CD14-positive monocyte (primary cell): ENCODE data around the gene LFNG. TPM values are rescaled to one million over a fixed set of nuclear protein-coding genes. Genes with fewer than 3 reads are reported as not detected.

ENCODE experiments used
- DNase-seq, 3 donors: peaks; one replicate each; pipeline ENCODE4 v3.0.0-alpha.2; 2011 to 2022
- H2AFZ ChIP-seq: 2 replicates; pipeline ENCODE4 v1.6.0; 2012; ENCODE audit warnings: mild to moderate bottlenecking, low read depth, low read length, inconsistent platforms; ENCODE audit not compliant: insufficient read depth, poor library complexity, severe bottlenecking
- H3K27ac ChIP-seq, 2 donors: 1 replicate in 1 of 2; 2 replicates in 1 of 2; pipeline ENCODE4 v1.5.1; 2012 to 2013; ENCODE audit warnings: low read length in 2 of 2, control low read depth in 1 of 2, inconsistent platforms in 1 of 2, low read depth in 1 of 2, mild to moderate bottlenecking in 1 of 2
- H3K27me3 ChIP-seq, 2 donors: one replicate each; pipeline versions ENCODE4 v1.6.0 to v1.6.1; 2011 to 2013; ENCODE audit warnings: low read length in 2 of 2; ENCODE audit not compliant: control insufficient read depth in 2 of 2, insufficient read depth in 2 of 2
- H3K36me3 ChIP-seq, 2 donors: replicated peaks in 1 of 2; 1 replicate in 1 of 2; 2 replicates in 1 of 2; pipeline versions ENCODE4 v1.5.1 to v1.6.1; 2012 to 2013; ENCODE audit warnings: low read length in 2 of 2, control low read depth in 1 of 2, inconsistent platforms in 1 of 2, mild to moderate bottlenecking in 1 of 2; ENCODE audit not compliant: insufficient read depth in 2 of 2, control insufficient read depth in 1 of 2
- H3K4me1 ChIP-seq, 2 donors: 1 replicate in 1 of 2; 2 replicates in 1 of 2; pipeline versions ENCODE4 v1.5.1 to v1.6.1; 2012 to 2013; ENCODE audit warnings: low read length in 2 of 2, control low read depth in 1 of 2, inconsistent platforms in 1 of 2, mild to moderate bottlenecking in 1 of 2, moderate library complexity in 1 of 2; ENCODE audit not compliant: insufficient read depth in 2 of 2, control insufficient read depth in 1 of 2
- H3K4me2 ChIP-seq: replicated peaks from 2 replicates; pipeline ENCODE3; 2012; ENCODE audit warnings: low read length, moderate library complexity, mild to moderate bottlenecking; ENCODE audit not compliant: poor library complexity, severe bottlenecking; ENCODE audit errors: extremely low read depth
- H3K4me3 ChIP-seq, 3 experiments: fragments of 200-600 bp in 1 of 3; sonication (generic) in 1 of 3; replicated peaks in 1 of 3; 1 replicate in 2 of 3; 2 replicates in 1 of 3; pipeline ENCODE4 v1.5.1; 2011 to 2013; ENCODE audit warnings: low read length in 3 of 3, mild to moderate bottlenecking in 3 of 3, control low read depth in 2 of 3, low read depth in 2 of 3, inconsistent platforms in 1 of 3, moderate library complexity in 1 of 3
- H3K79me2 ChIP-seq: 2 replicates; pipeline ENCODE4 v1.6.0; 2012; ENCODE audit warnings: mild to moderate bottlenecking, control low read depth, inconsistent platforms, low read length, moderate library complexity; ENCODE audit not compliant: insufficient read depth
- H3K9ac ChIP-seq: 2 replicates; pipeline ENCODE4 v1.6.0; 2017; ENCODE audit warnings: low read length, mild to moderate bottlenecking; ENCODE audit not compliant: insufficient read depth, poor library complexity, severe bottlenecking
- H3K9me3 ChIP-seq, 2 donors: replicated peaks in 1 of 2; 1 replicate in 1 of 2; 2 replicates in 1 of 2; pipeline versions ENCODE4 v1.5.1 to v1.6.1; 2012 to 2013; ENCODE audit warnings: low read length in 2 of 2, control low read depth in 1 of 2; ENCODE audit not compliant: control insufficient read depth in 1 of 2, insufficient read depth in 1 of 2
- H4K20me1 ChIP-seq: 2 replicates; pipeline ENCODE4 v1.6.0; 2012; ENCODE audit warnings: mild to moderate bottlenecking, low read length, control low read depth, moderate library complexity; ENCODE audit not compliant: insufficient read depth
- H3K27ac Mint-ChIP-seq, 7 donors: one replicate each; pipeline ENCODE4 v1.8.0; 2020; ENCODE audit warnings: mild to moderate bottlenecking in 7 of 7, mixed read lengths in 7 of 7, moderate library complexity in 6 of 7, inconsistent platforms in 2 of 7
- H3K27me3 Mint-ChIP-seq, 3 donors: one replicate each; pipeline ENCODE4 v1.8.0; 2021 to 2022; ENCODE audit warnings: low read depth in 3 of 3, mild to moderate bottlenecking in 3 of 3, mixed read lengths in 3 of 3, moderate library complexity in 3 of 3, inconsistent platforms in 1 of 3
- H3K36me3 Mint-ChIP-seq, 2 donors: one replicate each; pipeline ENCODE4 v1.8.0; 2020; ENCODE audit warnings: mixed read lengths in 2 of 2, inconsistent platforms in 1 of 2, mild to moderate bottlenecking in 1 of 2
- H3K4me1 Mint-ChIP-seq: one replicate; pipeline ENCODE4 v1.8.0; 2020; ENCODE audit warnings: mild to moderate bottlenecking, mixed read lengths
- H3K4me3 Mint-ChIP-seq, 2 donors: one replicate each; pipeline ENCODE4 v1.8.0; 2020; ENCODE audit warnings: mild to moderate bottlenecking in 2 of 2, mixed read lengths in 2 of 2, moderate library complexity in 1 of 2
- H3K9me3 Mint-ChIP-seq, 7 donors: one replicate each; pipeline ENCODE4 v1.8.0; 2020 to 2022; ENCODE audit warnings: mixed read lengths in 7 of 7, mild to moderate bottlenecking in 6 of 7, moderate library complexity in 6 of 7, inconsistent platforms in 2 of 7
- CTCF ChIP-seq: fragments of 200-600 bp; IDR thresholded peaks from one replicate; pipeline ENCODE4 v1.8.0; 2022; ENCODE audit warnings: antibody characterized with exemption, mild to moderate bottlenecking
- WGBS: methylation state at CpG from one replicate; pipeline ENCODE4 v1.1.5; 2013; ENCODE audit warnings: missing lambda C conversion rate; ENCODE audit not compliant: insufficient coverage; 5-methylcytosine and 5-hydroxymethylcytosine counted together
- intact Hi-C, 2 donors: fragments of 100-400 bp; cut with micrococcal nuclease; formaldehyde crosslinking; loops; one replicate each; pipeline versions ENCODE4 v1.15.0 to v1.15.1; 2023
- polyA plus RNA-seq, 3 donors: library from polyadenylated mRNA; depleted of rRNA in 1 of 3; unstranded in 2 of 3; stranded (reverse) in 1 of 3; fragments of 300-500 nt in 2 of 3; fragments of >200 nt in 1 of 3; fragmentation: Illumina TruSeq in 2 of 3; gene quantifications; 1 replicate in 2 of 3; 2 replicates in 1 of 3; pipeline ENCODE4 v1.2.3, GENCODE V29; 2012 to 2021

Gene LFNG
- polyA plus RNA-seq, 3 donors, result 1.9 to 121 (median 2.2) TPM

GRCh38 chr7:2545746-2546425 lies 26.3 kb downstream of the LFNG start:
- Histone ChIP-seq H3K36me3 (peaks cover 74 to 87% of the 10 kb centered on the region in 2 donors), H3K4me3 (no peak overlapping the region), H3K4me2 (no peak overlapping the region), H4K20me1 (peaks cover 46% of the 10 kb centered on the region), H3K27ac (no peak overlapping the region), H3K9ac (no peak overlapping the region), H2AFZ (no peak overlapping the region), H3K79me2 (peaks cover 14% of the 10 kb centered on the region), H3K27me3 (no peaks in the 10 kb centered on the region), H3K9me3 (no peaks in the 10 kb centered on the region), H3K4me1 (peaks cover 3 to 11% of the 10 kb centered on the region in 2 donors)
- intact Hi-C loops, result no loop called here
- Mint-ChIP-seq H3K36me3 (peaks cover 50 to 97% of the 10 kb centered on the region in 2 donors), H3K4me1 (peaks cover 15% of the 10 kb centered on the region), H3K27me3 (peaks cover 0 to 2% (median 1%) of the 10 kb centered on the region in 3 donors), H3K4me3 (no peak overlapping the region), H3K9me3 (no peaks in the 10 kb centered on the region), H3K27ac (peak overlapping the region in 2 of 7 donors; percentile 41 to 60)
- WGBS, result 98% methylated on average over 17 of the region's 20 CpGs
- TF ChIP-seq CTCF, result no peak
- peak in 1 of 3 donors; percentile 2 for DNase-seq

DNA sequence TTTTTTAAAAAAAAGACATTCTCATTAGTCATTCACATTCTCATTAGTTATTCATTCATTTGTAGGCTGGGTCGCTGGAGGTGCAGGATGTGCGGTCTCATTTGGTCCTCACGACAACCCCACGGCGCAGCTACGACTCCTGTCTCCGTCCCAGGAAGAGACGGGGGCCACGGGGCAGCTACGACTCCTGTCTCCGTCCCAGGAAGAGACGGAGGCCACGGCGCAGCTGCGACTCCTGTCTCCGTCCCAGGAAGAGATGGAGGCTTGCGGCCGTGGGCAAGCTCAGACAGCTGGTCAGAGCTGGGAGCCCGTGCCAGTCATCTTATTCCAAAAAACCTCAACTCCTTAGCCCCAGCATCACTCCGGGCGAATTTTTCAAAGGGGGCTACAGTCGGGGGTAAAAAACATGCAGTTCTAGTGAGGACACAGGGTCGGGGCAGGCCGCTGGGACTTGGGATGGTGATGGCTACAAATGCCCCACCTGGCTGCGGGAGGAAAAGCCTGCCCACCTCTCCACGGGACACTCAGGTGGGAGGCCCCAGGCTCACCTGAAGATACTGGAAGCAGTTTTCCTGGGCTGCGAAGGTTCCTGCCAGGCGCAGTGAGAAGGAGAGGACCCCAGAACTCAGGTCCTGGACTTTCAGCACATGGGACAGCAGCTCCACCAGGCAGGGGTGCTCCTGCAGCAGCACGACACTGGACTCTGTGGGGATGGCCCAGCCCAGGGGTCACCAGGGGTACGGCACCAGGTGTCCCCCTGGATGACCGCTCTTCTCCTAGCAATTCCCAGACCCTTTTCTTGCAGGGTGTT lies 27.4 kb downstream of the LFNG start:
- Histone ChIP-seq H4K20me1 (peaks cover 41% of the 10 kb centered on the region), H3K4me1 (peaks cover 3 to 11% of the 10 kb centered on the region in 2 donors), H3K4me2 (no peak overlapping the region), H3K27ac (no peak overlapping the region), H3K36me3 (peaks cover 68 to 80% of the 10 kb centered on the region in 2 donors), H2AFZ (no peak overlapping the region), H3K27me3 (no peaks in the 10 kb centered on the region), H3K9me3 (no peaks in the 10 kb centered on the region), H3K9ac (no peak overlapping the region), H3K79me2 (peaks cover 20% of the 10 kb centered on the region), H3K4me3 (no peak overlapping the region)
- Mint-ChIP-seq H3K9me3 (no peaks in the 10 kb centered on the region), H3K27me3 (peaks cover 0 to 2% (median 1%) of the 10 kb centered on the region in 3 donors), H3K4me1 (peaks cover 15% of the 10 kb centered on the region), H3K27ac (peak overlapping the region in 2 of 7 donors; percentile 25 to 60), H3K4me3 (no peak overlapping the region), H3K36me3 (peaks cover 51 to 95% of the 10 kb centered on the region in 2 donors)
- DNase-seq, result no peak
- WGBS, result over 99% methylated on average over 25 of the region's 31 CpGs
- intact Hi-C loops, result no loop called here
- no peak for TF ChIP-seq CTCF
